GM12878 (cell line): Measurements from ENCODE around the gene ADM.

Source experiments
- CBFB ChIP-seq: IDR thresholded peaks from 2 replicates; pipeline ENCODE4 v1.6.1; 2016; ENCODE audit warnings: antibody characterized with exemption, low read depth
- HDAC6 ChIP-seq: fragments of 200-600 bp; sonication (generic); IDR thresholded peaks from one replicate; pipeline ENCODE4 v1.8.0; 2017; ENCODE audit warnings: antibody characterized with exemption; ENCODE audit not compliant: unreplicated experiment
- MXI1 ChIP-seq: fragments of 150-350 bp; IDR thresholded peaks from 2 replicates; pipeline ENCODE4 v1.6.1; 2011; ENCODE audit warnings: low read depth, mild to moderate bottlenecking, inconsistent platforms, low read length, improper control_type of control experiment
- SP1 ChIP-seq: IDR thresholded peaks from one replicate; pipeline ENCODE4 v1.6.1; 2011; ENCODE audit warnings: low read depth, low read length

- no peak for TF ChIP-seq MXI1
- no peak for TF ChIP-seq HDAC6
- no peak for TF ChIP-seq CBFB
- no peak for TF ChIP-seq SP1
Observed at GRCh38 chr11:10310301-10310841, 5.5 kb downstream of the ADM start.
